Effector memory CD8-positive, alpha-beta T cell (primary cell): ENCODE measurements around the gene GCGR.
A peak's percentile ranks its signal among the peaks of the same experiment; 100 is the strongest.

Source experiments
- ATAC-seq: fragments of 150-1000 bp; cut with Tn5 transposase; replicated peaks from 2 replicates; pipeline ENCODE4 v1.10.0; 2021; ENCODE audit warnings: mild to moderate bottlenecking, moderate library complexity
- DNase-seq, 3 experiments: peaks; one replicate each; pipeline ENCODE4 v3.0.0; 2021
- H3K27ac Mint-ChIP-seq, 2 donors: one replicate each; pipeline ENCODE4 v1.8.0; 2022; ENCODE audit warnings: mild to moderate bottlenecking in 2 of 2, mixed read lengths in 2 of 2, moderate library complexity in 2 of 2
- H3K27me3 Mint-ChIP-seq, 2 donors: one replicate each; pipeline ENCODE4 v1.8.0; 2022; ENCODE audit warnings: mixed read lengths in 2 of 2
- H3K36me3 Mint-ChIP-seq: one replicate; pipeline ENCODE4 v1.8.0; 2022; ENCODE audit warnings: mild to moderate bottlenecking, moderate library complexity, mixed read lengths; ENCODE audit not compliant: insufficient read depth
- H3K4me1 Mint-ChIP-seq, 2 donors: one replicate each; pipeline ENCODE4 v1.8.0; 2022; ENCODE audit warnings: low read depth in 2 of 2, mixed read lengths in 2 of 2
- H3K4me3 Mint-ChIP-seq, 2 donors: one replicate each; pipeline ENCODE4 v1.8.0; 2022; ENCODE audit warnings: mild to moderate bottlenecking in 2 of 2, mixed read lengths in 2 of 2, moderate library complexity in 2 of 2
- H3K9me3 Mint-ChIP-seq, 2 donors: one replicate each; pipeline ENCODE4 v1.8.0; 2022; ENCODE audit warnings: mixed read lengths in 2 of 2

GCGR gene

GRCh38 chr17:81815646-81815986 is 11.7 kb downstream of the GCGR start:
- Mint-ChIP-seq H3K27ac (no peak overlapping the region), H3K36me3 (no peaks in the 10 kb centered on the region), H3K27me3 (peaks cover 0 to 4% of the 10 kb centered on the region in 2 donors), H3K4me1 (no peaks in the 10 kb centered on the region), H3K4me3 (no peak overlapping the region), H3K9me3 (no peaks in the 10 kb centered on the region)
- no peak for DNase-seq
- ATAC-seq = no peak

DNA sequence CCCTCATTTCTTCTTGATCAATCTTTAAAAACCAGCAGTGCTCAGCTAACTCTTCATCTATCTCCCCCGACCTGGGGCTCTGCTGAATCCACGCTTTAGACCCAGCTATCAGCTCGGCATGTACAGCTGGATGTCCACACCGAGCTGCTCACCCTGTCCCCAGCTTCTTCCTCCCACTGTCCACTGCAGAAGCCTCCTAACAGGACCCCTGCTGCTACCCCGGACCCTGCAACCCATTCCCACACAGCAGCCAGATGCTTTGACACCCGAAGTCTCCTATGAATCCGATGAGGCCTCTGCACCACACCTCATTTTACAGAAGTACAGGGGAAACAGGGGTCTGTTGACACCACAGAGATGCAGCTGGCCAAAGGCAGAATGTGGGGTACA is 13.8 kb downstream of the GCGR start:
- H3K36me3 Mint-ChIP-seq = peaks cover 2% of the 10 kb centered on the region
- H3K27me3 Mint-ChIP-seq = no peaks in the 10 kb centered on the region
- ATAC-seq = no peak
- no peak overlapping the region for H3K27ac Mint-ChIP-seq
- no peaks in the 10 kb centered on the region for H3K4me1 Mint-ChIP-seq
- no peaks in the 10 kb centered on the region for H3K9me3 Mint-ChIP-seq
- no peak for DNase-seq
- H3K4me3 Mint-ChIP-seq = no peak overlapping the region

DNA sequence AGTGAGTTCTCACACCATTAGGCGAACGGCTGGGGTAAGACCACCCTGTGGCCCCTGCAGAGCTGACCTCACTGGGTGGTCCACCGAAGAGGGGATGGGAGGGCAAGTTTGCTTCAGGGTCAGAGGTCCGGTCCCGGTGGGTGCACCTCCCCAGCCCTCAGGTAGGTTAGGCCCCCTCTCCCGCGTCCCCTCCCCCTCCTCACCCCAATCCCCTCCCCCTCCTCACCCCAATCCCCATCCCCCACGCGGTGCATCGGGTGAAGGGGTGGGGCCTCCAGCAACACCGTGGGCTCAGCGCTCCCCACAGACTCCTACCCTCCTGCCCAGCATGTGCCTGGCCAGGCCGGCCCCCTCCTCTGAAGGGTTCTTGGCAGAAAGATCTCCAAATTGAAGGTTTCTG is 15.8 kb downstream of the GCGR start:
- no peak overlapping the region for H3K27ac Mint-ChIP-seq
- ATAC-seq = no peak
- DNase-seq = no peak
- H3K36me3 Mint-ChIP-seq = peaks cover 2% of the 10 kb centered on the region
- H3K9me3 Mint-ChIP-seq = no peaks in the 10 kb centered on the region
- no peaks in the 10 kb centered on the region for H3K27me3 Mint-ChIP-seq
- H3K4me3 Mint-ChIP-seq = no peak overlapping the region
- no peaks in the 10 kb centered on the region for H3K4me1 Mint-ChIP-seq

DNA sequence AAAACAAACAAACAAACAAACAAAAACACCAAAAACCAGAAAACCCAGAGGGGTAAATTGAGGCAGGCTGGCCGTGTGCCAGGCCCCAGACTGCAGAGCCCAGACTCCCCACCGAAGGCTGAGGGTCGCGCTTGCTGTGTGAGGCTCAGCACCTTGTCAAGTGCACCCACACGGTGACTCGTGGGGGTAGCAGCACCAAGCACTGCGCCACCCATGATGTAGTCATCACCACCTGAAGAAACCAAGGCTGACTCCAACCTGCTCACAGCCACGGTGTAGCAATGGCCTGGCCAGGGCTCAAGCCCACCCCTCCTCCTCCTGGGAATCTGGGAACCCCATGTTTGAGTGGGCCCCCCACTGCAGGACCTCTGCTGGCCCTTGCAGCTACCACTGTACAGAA is 17.2 kb downstream of the GCGR start:
- DNase-seq (no peak), ATAC-seq (no peak)
- no peak overlapping the region for H3K27ac Mint-ChIP-seq
- H3K4me3 Mint-ChIP-seq = no peak overlapping the region
- no peaks in the 10 kb centered on the region for H3K27me3 Mint-ChIP-seq
- no peaks in the 10 kb centered on the region for H3K9me3 Mint-ChIP-seq
- H3K36me3 Mint-ChIP-seq = peaks cover 2% of the 10 kb centered on the region
- peaks cover 2 to 4% of the 10 kb centered on the region in 2 donors for H3K4me1 Mint-ChIP-seq

GRCh38 chr17:81821603-81822311 is 17.8 kb downstream of the GCGR start:
- H3K27ac Mint-ChIP-seq = no peak overlapping the region
- DNase-seq = no peak
- H3K27me3 Mint-ChIP-seq = no peaks in the 10 kb centered on the region
- peaks cover 4 to 6% of the 10 kb centered on the region in 2 donors for H3K4me1 Mint-ChIP-seq
- no peaks in the 10 kb centered on the region for H3K9me3 Mint-ChIP-seq
- no peak overlapping the region for H3K4me3 Mint-ChIP-seq
- H3K36me3 Mint-ChIP-seq = peaks cover 2% of the 10 kb centered on the region
- ATAC-seq = no peak

GRCh38 chr17:81822312-81822637 is 18.3 kb downstream of the GCGR start:
- no peaks in the 10 kb centered on the region for H3K9me3 Mint-ChIP-seq
- no peaks in the 10 kb centered on the region for H3K27me3 Mint-ChIP-seq
- ATAC-seq = no peak
- peaks cover 2% of the 10 kb centered on the region for H3K36me3 Mint-ChIP-seq
- no peak overlapping the region for H3K4me3 Mint-ChIP-seq
- peaks cover 4 to 6% of the 10 kb centered on the region in 2 donors for H3K4me1 Mint-ChIP-seq
- no peak overlapping the region for H3K27ac Mint-ChIP-seq
- no peak for DNase-seq

DNA sequence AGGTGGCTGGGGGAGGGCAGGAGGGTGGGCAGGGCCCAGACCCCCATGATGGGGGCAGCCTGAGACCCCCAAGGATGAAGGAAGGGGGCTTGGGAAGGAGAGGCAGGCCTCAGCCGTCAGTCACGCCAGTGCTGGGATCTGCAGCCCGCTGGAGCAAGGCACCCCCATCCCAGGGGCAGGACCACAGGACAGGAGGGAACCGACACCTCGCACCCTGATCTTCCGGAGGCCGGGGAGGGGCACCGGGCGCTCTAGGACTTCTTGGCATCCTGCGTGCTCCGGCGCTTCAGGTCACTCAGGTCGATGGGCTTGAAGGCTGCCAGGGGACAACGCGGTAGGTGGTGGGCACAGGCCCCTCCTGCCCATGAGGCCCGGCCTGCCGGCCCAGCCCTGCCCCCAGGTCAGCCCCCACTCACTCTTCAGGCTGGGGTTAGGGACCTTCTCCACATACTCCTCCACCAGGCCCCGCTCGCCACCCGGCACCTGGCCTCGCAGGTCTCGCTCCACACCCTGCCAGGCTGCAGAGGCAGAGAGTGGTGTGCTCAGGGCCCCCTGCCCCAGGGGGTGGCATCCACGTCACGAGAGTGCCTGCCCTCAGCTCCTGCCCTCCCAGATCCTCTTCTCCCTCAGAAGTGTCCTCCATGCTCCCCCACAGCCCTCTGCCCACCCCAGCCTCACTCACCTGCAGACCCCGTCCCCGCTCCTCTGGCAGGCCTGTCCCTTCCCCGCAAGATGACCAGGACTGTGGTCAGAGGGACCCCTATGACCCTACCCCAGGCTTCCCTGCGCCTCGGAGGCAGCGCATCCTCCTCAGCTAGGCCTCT is 19.3 kb downstream of the GCGR start:
- H3K4me3 Mint-ChIP-seq = no peak overlapping the region
- no peak for ATAC-seq
- peaks cover 10% of the 10 kb centered on the region for H3K36me3 Mint-ChIP-seq
- H3K27ac Mint-ChIP-seq = no peak overlapping the region
- no peaks in the 10 kb centered on the region for H3K27me3 Mint-ChIP-seq
- H3K9me3 Mint-ChIP-seq = no peaks in the 10 kb centered on the region
- H3K4me1 Mint-ChIP-seq = peaks cover 4 to 6% of the 10 kb centered on the region in 2 donors
- no peak for DNase-seq

DNA sequence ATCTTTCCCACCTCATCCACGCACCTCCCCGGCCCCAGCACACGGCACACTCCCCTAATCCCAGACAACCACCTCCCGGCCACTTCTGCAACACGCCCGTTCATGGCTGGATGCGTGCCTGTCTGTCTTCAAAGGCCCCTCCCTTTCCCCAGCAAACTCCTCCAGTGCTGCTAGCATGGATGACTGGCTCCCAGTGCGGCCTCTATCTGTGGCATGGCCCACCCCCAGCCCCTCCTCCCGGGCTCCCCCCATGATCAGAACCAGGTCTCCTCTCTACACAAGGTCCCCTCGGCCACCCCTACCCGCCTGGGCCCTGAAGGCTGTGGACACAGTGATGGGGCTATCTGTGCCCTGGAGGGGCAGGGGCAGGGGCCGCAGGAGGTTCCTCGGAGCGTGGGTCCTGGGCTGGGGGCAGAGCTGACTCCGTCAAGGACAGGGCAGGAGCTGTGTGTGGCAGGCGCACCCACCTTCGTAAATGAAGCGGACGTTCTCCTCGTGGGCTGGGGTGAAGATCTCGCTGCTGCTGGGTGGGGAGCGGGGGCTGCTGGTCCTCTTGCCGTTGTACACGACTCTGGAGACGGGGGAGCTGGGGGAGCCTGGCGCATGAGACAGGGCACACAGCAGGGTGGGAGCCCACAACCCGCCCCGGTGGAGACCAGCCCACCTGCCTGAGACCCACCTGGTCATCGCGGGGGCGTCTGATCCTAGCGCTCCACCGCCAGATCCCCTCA is 20.0 kb downstream of the GCGR start:
- no peak overlapping the region for H3K27ac Mint-ChIP-seq

GRCh38 chr17:81824595-81824994 is 20.6 kb downstream of the GCGR start:
- Mint-ChIP-seq H3K27me3 (no peaks in the 10 kb centered on the region), H3K4me1 (peaks cover 10 to 13% of the 10 kb centered on the region in 2 donors), H3K9me3 (no peaks in the 10 kb centered on the region), H3K27ac (no peak overlapping the region), H3K36me3 (peaks cover 10% of the 10 kb centered on the region), H3K4me3 (no peak overlapping the region)
- no peak for ATAC-seq
- DNase-seq = no peak

More for the DNA sequence above, 20.0 kb downstream of the GCGR start:
- no peak for DNase-seq
- Mint-ChIP-seq H3K27me3 (no peaks in the 10 kb centered on the region), H3K4me1 (peaks cover 9 to 12% of the 10 kb centered on the region in 2 donors), H3K4me3 (no peak overlapping the region), H3K9me3 (no peaks in the 10 kb centered on the region), H3K36me3 (peaks cover 10% of the 10 kb centered on the region)
- no peak for ATAC-seq

GRCh38 chr17:81825841-81826466 is 22.0 kb downstream of the GCGR start:
- Mint-ChIP-seq H3K27me3 (no peaks in the 10 kb centered on the region), H3K9me3 (no peaks in the 10 kb centered on the region), H3K36me3 (peaks cover 10% of the 10 kb centered on the region), H3K4me1 (peaks cover 14 to 21% of the 10 kb centered on the region in 2 donors), H3K4me3 (no peak overlapping the region), H3K27ac (peak overlapping the region in 1 of 2 donors; percentile 44)
- DNase-seq (no peak), ATAC-seq (no peak)

- H3K4me1 Mint-ChIP-seq = peaks cover 30 to 33% of the 10 kb centered on the region in 2 donors
- ATAC-seq = no peak
These were observed 24.7 kb downstream of the GCGR start for GRCh38 chr17:81828656-81829055.

DNA sequence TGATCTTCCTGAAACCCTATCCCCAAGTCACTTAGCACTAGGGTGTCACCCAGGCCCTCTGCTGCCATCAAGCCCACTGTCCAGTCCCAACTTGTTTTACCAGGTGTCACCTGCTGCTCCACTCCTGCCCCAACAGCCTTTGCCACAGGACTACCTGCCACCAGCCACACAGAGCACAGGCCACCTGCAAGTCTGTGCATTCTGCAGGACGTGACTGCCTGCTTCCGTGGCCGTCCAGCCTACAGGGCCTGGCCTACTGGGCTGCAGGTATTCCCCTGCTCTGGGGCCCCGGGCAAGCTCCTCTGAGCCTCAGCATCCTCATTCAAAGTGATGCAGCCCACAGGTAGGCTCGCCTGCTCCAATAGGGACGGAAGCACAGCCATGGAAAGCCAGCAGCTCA is 25.9 kb downstream of the GCGR start:
- H3K27ac Mint-ChIP-seq = peak overlapping the region in 1 of 2 donors; percentile 64
- H3K36me3 Mint-ChIP-seq = peaks cover 13% of the 10 kb centered on the region
- H3K27me3 Mint-ChIP-seq = no peaks in the 10 kb centered on the region
- DNase-seq = no peak
- no peak overlapping the region for H3K4me3 Mint-ChIP-seq
- no peaks in the 10 kb centered on the region for H3K9me3 Mint-ChIP-seq
- peaks cover 32 to 33% of the 10 kb centered on the region in 2 donors for H3K4me1 Mint-ChIP-seq
- no peak for ATAC-seq

More at GRCh38 chr17:81828656-81829055, 24.7 kb downstream of the GCGR start:
- no peak for DNase-seq
- H3K9me3 Mint-ChIP-seq = no peaks in the 10 kb centered on the region
- H3K27me3 Mint-ChIP-seq = no peaks in the 10 kb centered on the region
- H3K4me3 Mint-ChIP-seq = no peak overlapping the region
- peak overlapping the region in 1 of 2 donors; percentile 67 for H3K27ac Mint-ChIP-seq
- peaks cover 11% of the 10 kb centered on the region for H3K36me3 Mint-ChIP-seq

- H3K9me3 Mint-ChIP-seq = no peaks in the 10 kb centered on the region
- peaks cover 13% of the 10 kb centered on the region for H3K36me3 Mint-ChIP-seq
- H3K27me3 Mint-ChIP-seq = no peaks in the 10 kb centered on the region
- peak overlapping the region; percentile 86 to 96 for H3K4me3 Mint-ChIP-seq
- DNase-seq = no peak
- ATAC-seq = no peak
- peaks cover 27 to 28% of the 10 kb centered on the region in 2 donors for H3K4me1 Mint-ChIP-seq
- peak overlapping the region; percentile 83 to 95 for H3K27ac Mint-ChIP-seq
These were observed 27.6 kb downstream of the GCGR start for GRCh38 chr17:81831563-81831956.
